ENCODE measurements around the gene RNPS1.

RNPS1 gene

DNA sequence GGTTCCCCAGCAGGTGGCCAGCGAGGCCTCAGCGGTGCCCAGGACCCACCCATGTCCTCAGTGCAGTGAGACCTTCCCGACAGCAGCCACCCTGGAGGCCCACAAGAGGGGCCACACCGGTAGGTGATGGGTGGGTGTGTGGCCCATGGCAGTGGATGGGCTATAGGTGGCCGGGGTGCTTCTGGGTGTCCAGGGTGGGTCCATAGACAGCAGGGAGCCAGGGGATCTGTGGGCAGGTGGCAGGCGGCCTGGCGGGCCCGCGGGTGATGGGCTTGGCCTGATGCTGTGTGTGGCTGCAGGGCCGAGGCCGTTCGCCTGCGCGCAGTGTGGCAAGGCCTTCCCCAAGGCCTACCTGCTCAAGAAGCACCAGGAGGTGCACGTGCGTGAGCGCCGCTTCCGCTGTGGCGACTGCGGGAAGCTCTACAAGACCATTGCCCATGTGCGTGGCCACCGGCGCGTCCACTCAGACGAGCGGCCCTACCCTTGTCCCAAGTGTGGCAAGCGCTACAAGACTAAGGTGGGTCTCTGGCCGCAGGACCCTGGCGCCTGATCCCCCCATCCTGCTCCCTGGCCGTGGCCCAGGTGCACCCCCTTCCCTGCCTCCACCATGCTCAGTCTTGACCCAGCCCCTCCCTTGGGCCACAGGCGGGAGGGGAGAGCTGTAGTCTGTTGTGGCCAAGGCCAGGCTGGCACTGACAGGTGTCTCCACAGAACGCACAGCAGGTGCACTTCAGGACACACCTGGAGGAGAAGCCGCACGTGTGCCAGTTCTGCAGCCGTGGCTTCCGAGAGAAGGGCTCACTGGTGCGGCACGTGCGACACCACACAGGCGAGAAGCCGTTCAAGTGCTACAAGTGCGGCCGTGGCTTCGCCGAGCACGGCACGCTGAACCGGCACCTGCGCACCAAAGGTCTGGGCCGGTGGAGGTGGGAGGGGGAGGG lies 33.8 kb downstream of the RNPS1 start:
- DNase-seq, result no peak

DNA sequence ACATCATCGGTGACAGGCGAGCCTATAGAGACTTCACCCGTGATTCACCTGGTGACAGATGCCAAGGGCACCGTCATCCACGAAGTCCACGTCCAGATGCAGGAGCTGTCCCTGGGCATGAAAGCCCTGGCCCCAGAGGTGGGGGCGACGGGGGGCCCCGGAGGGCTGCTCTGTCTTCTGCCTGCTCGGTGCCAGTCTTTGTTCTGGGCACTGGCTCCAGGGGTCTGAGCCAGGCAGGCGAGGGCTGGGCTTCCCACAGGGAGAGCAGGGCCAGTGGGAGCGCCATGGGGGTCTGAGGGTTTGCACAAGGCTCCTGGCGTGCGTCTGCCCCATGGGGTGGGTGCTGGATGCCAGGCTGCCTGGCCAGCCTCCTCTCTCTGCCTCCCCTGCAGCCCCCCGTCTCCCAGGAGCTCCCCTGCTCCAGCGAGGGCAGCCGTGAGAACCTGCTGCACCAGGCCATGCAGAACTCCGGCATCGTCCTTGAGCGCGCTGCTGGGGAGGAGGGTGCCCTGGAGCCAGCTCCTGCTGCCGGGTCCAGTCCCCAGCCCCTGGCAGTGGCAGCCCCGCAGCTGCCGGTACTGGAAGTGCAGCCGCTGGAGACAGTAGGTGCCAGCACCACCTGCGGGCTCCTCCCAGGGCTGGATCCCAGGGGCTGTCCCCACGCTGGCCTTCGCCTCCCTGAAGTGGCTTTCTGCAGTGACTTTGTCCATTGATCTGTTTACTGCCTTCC lies 34.7 kb downstream of the RNPS1 start:
- DNase-seq, result no peak

DNA sequence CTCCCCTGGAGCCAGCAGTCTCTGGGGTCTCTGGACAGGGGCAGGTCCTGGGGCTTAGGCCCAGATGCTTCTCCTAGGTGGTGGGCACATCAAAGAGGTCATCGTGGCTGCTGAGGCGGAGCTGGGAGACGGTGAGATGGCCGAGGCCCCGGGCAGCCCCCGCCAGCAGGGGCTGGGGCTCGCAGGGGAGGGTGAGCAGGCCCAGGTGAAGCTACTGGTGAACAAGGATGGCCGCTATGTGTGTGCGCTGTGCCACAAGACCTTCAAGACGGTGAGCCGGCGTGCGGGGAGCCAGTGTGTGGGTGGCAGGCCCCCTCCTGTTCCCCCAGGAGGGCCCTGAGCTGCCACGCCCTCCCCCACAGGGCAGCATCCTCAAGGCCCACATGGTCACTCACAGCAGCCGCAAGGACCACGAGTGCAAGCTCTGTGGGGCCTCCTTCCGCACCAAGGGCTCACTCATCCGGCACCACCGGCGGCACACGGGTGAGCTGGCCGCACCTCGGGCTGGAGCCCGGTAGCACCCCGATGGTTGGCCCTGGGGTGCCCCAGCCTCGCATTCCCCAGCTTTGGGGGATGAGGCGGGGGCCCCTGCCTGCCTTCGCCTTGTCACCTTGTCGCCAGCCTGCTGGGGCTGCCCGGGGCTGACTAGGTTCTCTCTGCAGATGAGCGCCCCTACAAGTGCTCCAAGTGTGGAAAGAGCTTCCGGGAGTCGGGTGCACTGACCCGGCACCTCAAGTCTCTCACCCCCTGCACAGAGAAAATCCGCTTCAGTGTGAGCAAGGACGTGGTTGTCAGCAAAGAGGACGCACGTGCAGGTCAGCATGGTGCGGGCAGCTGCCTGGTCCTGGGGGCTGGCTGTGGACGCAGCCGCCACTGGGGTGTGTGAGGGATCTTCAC lies 35.6 kb downstream of the RNPS1 start:
- no peak for DNase-seq

DNA sequence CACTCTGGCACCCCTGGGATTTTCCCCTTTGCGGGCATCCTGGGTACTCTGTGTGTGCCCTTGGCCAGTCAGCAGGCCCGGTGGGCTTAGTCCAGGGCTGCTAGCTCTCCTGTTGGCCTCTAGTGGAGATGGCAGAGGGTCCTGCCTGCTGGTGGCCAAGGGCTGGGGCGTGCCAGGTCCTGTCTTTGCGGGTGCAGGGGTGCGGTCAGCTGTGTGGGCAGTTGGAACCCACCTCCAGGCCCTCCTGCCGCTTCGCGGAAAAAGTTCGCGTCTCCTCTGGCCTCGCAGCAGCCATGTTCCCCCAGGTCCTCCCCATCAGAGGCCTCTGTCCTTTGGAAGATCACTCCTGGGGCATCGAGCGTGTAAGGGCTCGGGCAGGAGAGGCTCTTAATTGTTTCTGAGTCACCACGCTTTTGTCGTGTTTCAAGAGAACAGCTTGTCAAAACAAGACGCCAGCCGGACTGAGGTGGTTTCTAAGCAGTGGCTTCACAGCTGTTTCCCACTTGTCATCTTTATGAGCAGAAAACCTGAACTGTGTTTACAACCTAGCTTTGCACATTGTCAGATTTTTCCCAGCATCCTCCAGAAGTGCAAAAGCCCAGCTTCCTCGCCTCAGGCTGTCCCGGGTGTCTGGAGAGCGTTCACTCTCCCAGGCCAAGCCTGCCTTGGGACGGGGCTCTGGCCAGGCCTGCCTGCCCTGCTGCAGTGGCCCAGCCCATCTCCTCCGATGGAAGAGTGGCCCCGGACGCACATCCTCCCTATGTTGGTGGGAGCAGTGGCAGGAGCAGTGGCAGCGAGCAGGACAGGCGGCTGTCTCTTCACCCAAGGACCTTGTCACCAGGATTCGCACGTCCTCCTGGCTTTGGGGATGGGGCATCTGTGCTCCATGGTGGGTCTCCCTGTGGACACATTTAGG lies 36.7 kb downstream of the RNPS1 start:
- DNase-seq, result no peak

DNA sequence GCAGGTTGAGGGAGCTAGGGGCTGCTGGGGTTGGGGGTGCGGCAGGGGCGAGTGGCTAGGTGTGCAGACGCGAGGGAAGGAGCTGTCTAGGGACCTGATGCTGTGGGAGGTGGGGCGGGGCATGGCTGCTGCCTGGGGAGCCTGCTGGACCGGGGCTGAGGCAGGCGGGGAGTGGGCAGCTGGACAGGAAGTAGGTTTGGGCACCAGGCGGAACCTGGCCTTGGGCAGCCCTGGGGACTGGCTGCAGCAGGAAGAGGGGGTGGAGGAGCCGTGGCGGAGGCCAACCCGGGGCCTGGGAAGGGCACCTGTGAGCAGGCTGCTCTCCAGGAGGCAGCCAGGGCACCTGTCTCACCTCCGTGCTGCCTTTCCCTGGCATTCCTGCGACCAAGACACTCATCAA lies 37.5 kb downstream of the RNPS1 start:
- DNase-seq, result no peak

DNA sequence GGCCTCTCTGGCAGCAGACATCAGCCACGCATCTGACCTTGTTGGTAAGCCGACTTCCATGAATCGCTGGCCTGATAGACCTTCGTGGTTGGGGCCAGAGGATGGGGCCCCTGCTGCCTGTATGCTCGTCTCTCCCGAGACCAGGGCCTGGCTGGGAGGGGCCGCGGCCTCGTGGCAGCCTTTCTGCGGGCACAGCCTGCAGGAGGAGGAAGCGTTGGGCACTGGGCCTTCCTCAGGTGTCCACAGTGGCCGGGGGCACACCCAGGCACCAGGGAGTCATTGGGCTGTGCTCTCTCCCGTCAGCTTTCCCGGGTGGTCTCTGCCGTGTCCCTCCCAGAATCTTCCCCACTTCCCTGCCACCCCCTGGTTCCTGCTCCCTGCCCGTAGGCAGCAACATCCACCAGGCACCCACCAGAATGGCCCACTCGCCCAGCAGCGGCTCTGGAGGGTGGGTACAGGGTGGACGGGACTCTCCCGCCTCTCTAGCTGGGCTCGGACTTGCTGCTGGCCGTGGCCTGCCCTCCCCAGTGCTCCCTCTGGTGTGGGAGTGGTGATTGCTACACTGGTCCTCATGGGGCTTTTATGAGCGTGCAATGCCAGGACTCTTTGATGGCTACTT lies 38.2 kb downstream of the RNPS1 start:
- DNase-seq, result no peak

DNA sequence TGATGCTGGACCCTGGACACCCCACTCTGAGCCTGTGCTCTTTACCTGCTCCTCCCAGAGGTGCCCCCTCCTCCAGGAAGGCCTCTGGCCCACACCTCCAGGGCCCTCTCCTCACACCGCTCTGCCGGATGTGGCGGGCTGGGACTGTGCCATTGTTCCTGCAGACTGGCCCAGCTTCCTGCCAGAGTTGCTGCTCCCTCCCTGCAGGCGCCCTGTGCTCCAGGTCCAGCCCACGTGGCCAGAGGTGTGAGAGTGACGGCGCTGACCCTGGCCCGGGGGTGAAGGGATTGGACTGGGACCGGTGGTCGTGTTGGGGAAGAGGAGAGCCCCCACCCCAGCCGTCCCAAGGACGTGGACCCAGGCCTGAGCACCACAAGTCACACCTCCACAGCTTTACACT lies 38.8 kb downstream of the RNPS1 start:
- DNase-seq, result no peak

DNA sequence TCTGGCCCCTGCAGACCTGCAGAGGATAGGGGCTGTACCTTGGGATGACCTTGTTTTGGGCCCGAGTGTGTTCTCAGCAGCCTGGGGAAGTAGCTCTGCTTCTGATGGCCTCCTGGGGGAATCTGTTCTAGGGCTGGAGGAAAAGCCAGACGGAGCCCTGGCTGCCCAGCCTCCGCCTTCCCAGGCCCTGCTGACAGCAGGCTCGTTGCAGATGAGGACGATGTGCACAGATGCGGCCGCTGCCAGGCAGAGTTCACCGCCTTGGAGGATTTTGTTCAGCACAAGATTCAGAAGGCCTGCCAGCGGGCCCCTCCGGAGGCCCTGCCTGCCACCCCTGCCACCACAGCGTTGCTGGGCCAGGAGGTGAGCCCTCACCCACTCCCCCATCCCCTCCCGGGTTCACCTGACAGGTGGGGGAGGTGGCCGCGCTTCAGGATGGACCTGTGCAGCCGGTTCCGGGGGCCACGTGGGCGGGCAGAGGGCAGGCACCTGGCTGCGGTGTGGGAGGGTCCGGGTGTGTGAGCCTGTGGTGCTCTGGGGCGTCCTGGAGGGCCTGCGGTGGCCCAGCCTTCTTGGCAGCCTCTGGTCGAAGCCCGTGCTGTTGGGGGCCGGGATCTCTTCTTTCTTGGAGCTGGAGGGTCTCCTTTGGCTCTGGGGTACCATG lies 39.6 kb downstream of the RNPS1 start:
- no peak for DNase-seq

DNA sequence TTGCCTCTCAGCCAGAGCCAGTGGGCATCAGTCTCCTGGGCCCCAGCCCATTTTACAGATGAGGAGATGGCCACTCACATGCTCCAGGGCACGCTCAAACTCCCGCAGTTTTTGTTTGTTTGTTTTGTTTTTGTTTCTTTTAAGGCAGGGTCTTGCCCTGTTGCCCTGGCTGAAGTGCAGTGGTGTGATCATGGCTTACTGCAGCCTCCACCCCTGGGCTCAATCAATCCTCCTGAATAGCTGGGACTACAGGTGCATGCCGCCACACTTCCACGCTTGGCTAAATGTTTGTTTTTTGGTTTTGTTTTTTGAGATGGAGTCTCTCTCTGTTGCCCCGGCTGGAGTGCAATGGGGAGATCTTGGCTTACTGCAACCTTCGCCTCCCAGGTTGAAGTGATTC lies 41.0 kb downstream of the RNPS1 start:
- DNase-seq, result no peak

DNA sequence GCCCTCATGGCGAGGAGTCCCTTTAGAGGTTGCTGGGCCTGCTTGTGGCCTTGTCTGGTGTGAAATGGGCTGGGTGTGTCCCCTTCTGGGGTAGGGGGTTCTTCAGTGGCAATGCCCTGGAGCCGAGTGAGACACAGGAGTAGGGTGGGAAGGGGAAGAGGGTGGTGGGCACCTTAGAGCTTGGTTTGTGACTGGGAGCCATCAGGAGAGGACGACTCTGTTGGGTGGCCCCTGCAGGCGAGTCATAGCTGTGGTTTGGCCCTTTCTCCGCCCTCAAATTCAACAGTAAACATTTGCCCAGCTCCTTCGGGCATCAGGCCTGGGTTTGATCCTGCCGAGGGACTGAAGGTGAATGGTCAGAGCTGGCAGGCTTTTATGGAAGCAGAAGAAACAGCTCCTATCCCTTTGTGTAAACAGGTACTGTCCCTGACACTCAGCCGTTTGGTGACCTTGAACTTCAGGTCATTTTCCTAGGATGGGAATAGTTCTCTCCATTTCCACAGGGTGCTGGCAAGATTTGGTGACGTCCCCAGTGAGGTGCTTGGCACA lies 41.6 kb downstream of the RNPS1 start:
- no peak for DNase-seq

DNA sequence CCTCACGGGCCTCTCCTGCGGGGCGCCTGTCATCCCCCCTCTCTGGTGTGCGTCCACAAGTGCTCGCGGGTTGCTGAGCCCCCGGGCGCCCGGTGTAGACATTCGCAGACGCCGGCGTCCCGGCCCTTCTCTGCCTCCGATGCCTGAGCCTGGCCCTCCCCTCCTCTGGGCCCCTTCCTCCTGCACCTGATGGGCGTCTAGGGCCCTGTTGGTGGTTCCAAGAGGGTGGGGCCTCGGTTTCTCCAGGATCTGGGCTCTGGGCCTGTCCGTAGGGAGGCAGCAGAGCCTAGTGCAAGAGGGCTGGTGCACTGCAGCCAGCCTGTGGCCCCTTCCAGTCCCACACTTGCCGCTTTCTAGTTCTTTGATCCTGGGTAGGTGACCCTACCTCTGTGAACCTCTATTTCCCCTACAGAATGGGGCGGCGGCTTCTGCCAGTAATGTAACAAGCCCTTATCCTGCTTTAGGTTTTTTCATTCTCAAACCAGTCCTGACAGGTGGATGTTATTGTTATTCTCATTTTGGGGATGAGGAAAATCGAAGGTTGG lies 43.9 kb downstream of the RNPS1 start:
- DNase-seq, result no peak

DNA sequence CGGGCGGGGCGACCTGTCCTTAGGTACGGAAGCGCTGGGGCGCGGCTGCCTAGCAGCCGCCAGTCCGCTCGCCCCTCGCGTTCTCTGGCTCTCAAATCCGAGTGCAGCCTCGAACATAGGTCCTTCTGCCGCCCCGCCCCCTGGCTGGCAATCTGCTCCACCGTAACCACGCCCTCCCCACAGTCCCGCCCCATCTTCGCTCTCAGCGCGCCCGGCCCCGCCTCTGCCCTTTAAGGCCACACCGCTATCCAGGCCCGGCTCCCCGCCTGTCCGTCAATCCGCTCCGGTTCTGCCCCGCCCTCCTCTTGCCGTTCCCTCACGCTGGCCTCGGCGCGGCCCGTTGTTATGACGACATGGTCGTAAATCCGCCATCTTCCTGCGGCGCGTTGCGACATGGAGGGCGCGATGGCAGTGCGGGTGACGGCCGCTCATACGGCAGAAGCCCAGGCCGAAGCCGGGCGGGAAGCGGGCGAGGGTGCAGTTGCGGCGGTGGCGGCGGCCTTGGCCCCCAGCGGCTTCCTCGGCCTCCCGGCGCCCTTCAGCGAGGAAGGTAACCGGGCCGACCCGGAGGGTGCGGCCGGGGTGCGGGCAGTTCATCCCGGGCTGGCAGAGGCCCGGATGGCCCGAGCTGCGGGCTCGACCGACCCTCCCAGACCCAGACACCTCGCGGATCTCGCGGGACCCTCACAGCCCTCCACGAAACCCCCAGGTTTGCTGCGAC lies 44.5 kb downstream of the RNPS1 start, which contains the start of gene E4F1:
TSS of gene E4F1 (plus strand) at position 371 of the 721 bp plus-strand sequence. CDS start at position 394, 23 bp downstream.
- DNase-seq, result peak; percentile 100

DNA sequence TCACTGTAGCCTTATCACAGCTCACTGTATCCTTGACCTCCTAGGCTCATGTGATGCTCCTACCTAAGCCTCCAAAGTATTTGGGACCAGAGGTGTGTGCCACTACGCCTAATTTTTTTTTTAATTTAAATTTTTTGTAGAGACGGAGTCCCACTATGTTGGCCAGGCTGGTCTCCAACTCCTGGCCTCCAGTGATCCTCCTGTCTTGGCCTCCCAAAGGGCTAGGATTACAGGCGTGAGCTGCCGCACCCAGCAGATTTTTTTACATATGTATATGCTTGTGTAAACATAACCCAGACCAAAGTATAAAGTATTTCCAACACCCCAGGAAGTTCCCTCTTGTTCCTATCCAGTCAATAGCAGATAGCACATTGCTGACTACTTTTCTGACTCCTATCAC lies 51.6 kb downstream of the RNPS1 start:
- DNase-seq, result no peak

DNA sequence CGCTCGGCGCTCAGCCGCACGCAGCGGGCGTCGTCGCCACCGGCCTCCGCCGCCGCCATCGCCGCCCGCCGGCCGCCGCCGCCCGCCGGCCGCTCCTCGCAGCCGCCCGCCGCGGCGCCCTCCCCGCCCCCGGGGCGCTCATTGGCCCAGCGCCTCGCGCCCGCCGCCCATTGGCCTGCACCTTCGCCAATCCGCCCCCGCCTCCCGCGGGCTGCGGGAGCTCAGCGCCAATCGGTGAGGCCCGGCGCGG lies 53.3 kb downstream of the RNPS1 start, which contains the start of gene PGP:
TSS of gene PGP (minus strand) at position 122 of the 250 bp plus-strand sequence. CDS start at position 59, 63 bp downstream.
- DNase-seq, result no peak

DNA sequence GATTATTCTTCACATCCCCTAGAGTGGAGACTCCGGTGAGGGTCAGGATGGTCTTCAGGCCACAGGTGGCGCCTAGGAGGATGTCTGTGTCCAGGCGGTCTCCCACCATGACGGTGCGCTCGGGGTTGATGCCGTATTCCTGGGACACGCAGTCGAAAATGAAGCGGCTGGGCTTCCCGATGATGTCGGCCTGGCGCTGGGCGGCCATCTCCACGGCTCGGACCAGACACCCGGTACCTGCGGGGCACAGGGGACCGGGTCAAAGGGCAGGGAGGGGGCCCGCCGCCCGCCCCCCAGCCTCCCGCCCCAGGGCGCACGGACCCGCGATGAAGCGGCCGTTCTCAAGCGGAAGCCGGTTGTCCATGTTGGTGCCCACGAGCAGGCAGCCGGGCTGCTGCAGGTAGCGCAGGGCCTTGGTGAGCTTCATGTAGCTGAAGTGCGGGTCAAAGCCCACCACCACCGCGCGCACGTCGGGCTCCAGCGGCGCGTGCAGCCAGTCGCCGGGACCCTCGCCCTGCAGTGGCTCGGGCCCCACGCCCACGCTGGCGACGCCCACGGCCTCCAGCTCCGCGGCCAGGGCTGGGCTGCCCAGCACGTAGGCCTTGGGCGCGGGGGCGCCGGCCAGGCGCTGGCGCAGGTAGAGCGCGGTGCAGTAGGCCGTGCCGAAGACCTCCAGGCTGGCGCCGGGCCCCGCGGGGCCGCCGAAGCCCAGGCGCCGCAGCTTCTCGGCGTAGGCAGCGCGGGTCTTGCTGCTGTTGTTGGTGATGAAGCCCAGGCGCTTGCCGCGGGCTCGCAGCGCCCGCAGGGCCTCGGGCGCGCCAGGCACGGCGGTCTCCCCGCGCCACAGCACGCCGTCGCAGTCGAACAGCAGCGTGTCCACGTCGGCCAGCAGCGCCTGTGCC lies 53.9 kb downstream of the RNPS1 start:
- no peak for DNase-seq

DNA sequence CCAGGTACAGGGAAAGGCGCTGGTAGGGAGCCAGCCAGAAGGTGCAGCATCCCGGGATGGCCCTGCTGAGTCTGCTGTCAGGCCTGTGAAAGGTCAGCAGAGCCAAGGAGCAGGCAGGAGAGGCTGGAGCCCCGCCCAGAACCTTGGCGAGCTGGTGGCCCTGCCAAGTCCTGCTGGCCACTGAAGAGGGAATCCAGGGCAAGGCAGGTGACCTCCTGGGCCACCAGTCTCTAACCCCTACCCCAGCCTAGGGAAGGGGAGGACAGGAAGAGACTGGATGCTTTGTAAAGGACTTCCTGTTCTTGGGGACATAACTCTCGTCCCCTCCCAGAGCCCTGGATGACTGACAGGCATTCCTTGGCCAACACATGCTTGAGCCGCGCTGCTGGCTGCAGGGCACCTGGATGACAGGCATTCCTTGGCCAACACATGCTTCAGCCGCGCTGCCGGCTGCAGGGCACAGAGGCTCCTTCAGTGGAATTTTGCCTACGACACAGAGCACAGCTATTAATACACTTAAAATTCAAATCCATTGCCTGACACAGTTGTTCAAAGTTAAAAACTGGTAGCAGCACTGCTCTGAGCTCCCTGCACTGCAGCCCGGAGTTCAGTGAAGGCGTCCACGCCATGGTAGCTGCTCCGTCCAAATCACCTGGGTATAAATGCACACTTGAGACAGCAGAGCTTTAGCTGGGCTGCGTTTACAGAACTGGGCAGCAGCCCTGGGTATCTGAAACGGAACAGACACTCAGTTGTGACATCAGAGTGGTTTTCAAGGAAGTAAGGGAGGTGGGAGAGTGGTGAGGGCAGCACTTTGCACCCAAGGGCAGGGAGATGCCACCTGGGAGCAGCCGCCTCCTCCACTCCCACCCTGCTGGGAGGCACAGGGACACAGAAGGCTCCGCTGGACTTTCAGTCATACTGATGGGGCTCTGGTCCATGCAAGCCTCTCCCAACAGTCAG lies 55.3 kb downstream of the RNPS1 start:
- no peak for DNase-seq

DNA sequence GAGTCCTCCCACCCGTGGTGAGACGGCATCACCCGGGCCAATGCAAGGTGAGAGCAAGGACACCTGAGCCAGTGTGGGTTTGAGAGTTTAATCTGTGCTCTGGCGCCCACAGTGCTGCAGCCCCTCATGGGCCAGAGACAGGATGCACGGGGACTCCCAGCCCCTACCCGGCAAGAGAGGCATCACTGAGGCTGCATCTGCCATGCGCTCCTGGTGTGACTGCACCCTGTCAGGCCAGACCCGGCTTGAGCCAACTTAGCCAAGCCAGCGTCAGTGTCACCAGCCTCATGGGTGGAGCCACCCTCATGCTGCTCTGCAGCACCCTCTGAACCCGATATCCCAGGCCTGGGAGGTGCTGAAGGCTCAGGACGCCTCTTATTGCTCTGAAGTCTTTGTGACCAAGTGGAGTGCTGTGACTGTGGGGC lies 56.0 kb downstream of the RNPS1 start:
- DNase-seq, result no peak

All from CD4-positive, alpha-beta T cell treated with Interferon gamma for 1 hour (primary cell).